HL-60 (cell line): ENCODE measurements around the gene TMEM101.
"Not testable (repeated sequence)": the region's sequence is repeated elsewhere in the genome, so short reads cannot be mapped to it uniquely, and the experiment has no call there.

Experiments used
- DNase-seq, 2 experiments: peaks; one replicate each; pipeline ENCODE4 v3.0.0-alpha.2; 2010 to 2020; ENCODE audit warnings: low read depth in 1 of 2, low spot score in 1 of 2
- H3K27ac ChIP-seq: fragments of 250-450 bp; sonication (Bioruptor Pico); replicated peaks from 2 replicates; pipeline ENCODE4 v1.5.1; 2020; ENCODE audit warnings: mild to moderate bottlenecking, moderate library complexity
- H3K27me3 ChIP-seq: fragments of 250-450 bp; sonication (Bioruptor Pico); 2 replicates; pipeline ENCODE4 v1.5.1; 2021; ENCODE audit warnings: mild to moderate bottlenecking, moderate library complexity; ENCODE audit not compliant: insufficient read depth, poor library complexity, severe bottlenecking
- H3K4me3 ChIP-seq: replicated peaks from 2 replicates; pipeline ENCODE4 v1.5.1; 2011; ENCODE audit warnings: mild to moderate bottlenecking, control low read depth, low read length; ENCODE audit not compliant: insufficient read depth
- GABPA ChIP-seq: IDR thresholded peaks from 2 replicates; pipeline ENCODE4 v1.6.1; 2012; ENCODE audit warnings: low read depth
- POLR2AphosphoS5 ChIP-seq: IDR thresholded peaks from 2 replicates; pipeline ENCODE4 v1.6.1; 2012; ENCODE audit warnings: low read depth
- SPI1 ChIP-seq: IDR thresholded peaks from 2 replicates; pipeline ENCODE4 v1.6.1; 2012; ENCODE audit warnings: low read depth, mild to moderate bottlenecking, borderline replicate concordance
- TF ChIP-seq, protein P1 (sequence below): IDR thresholded peaks from 2 replicates; pipeline ENCODE4 v1.6.1; 2012; ENCODE audit warnings: low read depth; ENCODE audit not compliant: insufficient replicate concordance
- TF ChIP-seq, protein P2 (sequence below): IDR thresholded peaks from one replicate; pipeline ENCODE4 v1.5.1; 2011; ENCODE audit warnings: low read length, control low read depth, inconsistent platforms; ENCODE audit not compliant: insufficient read depth

The TMEM101 gene

DNA sequence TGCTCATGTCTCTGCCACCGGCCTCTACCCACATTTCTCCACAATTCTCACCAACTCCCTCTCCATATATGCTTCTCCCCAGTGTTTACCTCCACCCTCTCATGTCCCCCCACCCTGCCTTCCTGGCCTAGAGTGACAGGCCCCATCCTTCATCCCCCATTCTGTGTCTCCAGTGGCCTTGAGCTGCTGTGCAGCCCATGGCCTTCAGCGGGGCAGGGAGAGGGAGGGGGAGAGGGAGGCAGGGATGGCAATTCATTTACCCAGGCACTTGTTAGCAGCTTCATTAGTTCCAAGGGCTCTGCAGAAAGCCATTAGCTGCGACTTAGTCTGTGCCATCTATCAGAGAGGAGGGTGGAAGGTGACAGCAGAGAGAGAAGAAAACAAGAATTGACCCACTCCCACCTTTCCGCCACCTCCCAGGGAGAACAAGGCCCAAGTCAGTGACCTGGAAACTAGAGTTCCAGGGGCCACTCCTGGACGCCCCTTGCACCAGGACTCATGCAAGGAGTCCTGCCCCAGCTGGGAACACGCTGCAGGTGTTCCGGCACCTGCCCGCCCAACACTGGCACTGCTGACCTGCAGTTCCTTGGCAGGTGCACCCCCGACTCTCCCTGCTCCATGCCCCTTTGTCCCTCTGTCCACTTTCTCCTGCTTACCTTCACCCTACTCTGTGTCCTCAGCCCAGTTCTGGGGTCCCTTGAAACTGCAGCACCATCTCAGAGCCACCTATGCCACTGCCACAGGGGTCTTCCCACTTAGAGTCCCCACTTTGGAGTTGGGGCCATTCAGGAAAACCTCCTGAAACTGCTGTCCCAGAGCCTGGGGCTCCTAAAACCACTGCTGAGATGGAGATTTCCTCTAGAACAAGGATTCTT, 37.6 kb downstream of the TMEM101 start:
- Histone ChIP-seq H3K4me3 (no peak overlapping the region), H3K27me3 (peaks cover 8% of the 10 kb centered on the region), H3K27ac (no peak overlapping the region)
- TF ChIP-seq SPI1 (no peak), POLR2AphosphoS5 (no peak), GABPA (no peak)
- TF ChIP-seq, protein P1, sequence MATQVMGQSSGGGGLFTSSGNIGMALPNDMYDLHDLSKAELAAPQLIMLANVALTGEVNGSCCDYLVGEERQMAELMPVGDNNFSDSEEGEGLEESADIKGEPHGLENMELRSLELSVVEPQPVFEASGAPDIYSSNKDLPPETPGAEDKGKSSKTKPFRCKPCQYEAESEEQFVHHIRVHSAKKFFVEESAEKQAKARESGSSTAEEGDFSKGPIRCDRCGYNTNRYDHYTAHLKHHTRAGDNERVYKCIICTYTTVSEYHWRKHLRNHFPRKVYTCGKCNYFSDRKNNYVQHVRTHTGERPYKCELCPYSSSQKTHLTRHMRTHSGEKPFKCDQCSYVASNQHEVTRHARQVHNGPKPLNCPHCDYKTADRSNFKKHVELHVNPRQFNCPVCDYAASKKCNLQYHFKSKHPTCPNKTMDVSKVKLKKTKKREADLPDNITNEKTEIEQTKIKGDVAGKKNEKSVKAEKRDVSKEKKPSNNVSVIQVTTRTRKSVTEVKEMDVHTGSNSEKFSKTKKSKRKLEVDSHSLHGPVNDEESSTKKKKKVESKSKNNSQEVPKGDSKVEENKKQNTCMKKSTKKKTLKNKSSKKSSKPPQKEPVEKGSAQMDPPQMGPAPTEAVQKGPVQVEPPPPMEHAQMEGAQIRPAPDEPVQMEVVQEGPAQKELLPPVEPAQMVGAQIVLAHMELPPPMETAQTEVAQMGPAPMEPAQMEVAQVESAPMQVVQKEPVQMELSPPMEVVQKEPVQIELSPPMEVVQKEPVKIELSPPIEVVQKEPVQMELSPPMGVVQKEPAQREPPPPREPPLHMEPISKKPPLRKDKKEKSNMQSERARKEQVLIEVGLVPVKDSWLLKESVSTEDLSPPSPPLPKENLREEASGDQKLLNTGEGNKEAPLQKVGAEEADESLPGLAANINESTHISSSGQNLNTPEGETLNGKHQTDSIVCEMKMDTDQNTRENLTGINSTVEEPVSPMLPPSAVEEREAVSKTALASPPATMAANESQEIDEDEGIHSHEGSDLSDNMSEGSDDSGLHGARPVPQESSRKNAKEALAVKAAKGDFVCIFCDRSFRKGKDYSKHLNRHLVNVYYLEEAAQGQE: no peak
- TF ChIP-seq, protein P2, sequence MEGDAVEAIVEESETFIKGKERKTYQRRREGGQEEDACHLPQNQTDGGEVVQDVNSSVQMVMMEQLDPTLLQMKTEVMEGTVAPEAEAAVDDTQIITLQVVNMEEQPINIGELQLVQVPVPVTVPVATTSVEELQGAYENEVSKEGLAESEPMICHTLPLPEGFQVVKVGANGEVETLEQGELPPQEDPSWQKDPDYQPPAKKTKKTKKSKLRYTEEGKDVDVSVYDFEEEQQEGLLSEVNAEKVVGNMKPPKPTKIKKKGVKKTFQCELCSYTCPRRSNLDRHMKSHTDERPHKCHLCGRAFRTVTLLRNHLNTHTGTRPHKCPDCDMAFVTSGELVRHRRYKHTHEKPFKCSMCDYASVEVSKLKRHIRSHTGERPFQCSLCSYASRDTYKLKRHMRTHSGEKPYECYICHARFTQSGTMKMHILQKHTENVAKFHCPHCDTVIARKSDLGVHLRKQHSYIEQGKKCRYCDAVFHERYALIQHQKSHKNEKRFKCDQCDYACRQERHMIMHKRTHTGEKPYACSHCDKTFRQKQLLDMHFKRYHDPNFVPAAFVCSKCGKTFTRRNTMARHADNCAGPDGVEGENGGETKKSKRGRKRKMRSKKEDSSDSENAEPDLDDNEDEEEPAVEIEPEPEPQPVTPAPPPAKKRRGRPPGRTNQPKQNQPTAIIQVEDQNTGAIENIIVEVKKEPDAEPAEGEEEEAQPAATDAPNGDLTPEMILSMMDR: no peak
- DNase-seq: no peak

DNA sequence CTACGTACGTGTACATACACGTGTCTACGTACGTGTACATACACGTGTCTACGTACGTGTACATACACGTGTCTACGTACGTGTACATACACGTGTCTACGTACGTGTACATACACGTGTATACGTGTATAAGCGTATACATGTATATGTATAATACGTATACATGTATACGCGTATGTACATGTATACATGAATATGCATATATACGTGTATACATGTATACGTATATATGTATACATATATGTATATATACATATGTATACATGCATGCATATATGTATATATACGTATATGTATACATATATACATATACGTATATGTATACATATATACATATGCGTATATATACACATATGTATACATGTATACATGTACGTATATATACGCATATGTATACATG, 38.9 kb downstream of the TMEM101 start:
- DNase-seq: no peak
- Histone ChIP-seq H3K27ac (no peak overlapping the region), H3K27me3 (peaks cover 2% of the 10 kb centered on the region), H3K4me3 (no peak overlapping the region)
- no peak for TF ChIP-seq SPI1
- TF ChIP-seq, protein P2: no peak
- TF ChIP-seq POLR2AphosphoS5: no peak
- no peak for TF ChIP-seq GABPA
- TF ChIP-seq, protein P1: no peak

GRCh38 chr17:43974382-43975266, 40.1 kb downstream of the TMEM101 start:
- Histone ChIP-seq H3K4me3 (no peak overlapping the region), H3K27me3 (peaks cover 2% of the 10 kb centered on the region), H3K27ac (no peak overlapping the region)
- no peak for DNase-seq
- TF ChIP-seq POLR2AphosphoS5: no peak
- TF ChIP-seq, protein P2: no peak
- no peak for TF ChIP-seq GABPA
- TF ChIP-seq SPI1: no peak
- TF ChIP-seq, protein P1: no peak

DNA sequence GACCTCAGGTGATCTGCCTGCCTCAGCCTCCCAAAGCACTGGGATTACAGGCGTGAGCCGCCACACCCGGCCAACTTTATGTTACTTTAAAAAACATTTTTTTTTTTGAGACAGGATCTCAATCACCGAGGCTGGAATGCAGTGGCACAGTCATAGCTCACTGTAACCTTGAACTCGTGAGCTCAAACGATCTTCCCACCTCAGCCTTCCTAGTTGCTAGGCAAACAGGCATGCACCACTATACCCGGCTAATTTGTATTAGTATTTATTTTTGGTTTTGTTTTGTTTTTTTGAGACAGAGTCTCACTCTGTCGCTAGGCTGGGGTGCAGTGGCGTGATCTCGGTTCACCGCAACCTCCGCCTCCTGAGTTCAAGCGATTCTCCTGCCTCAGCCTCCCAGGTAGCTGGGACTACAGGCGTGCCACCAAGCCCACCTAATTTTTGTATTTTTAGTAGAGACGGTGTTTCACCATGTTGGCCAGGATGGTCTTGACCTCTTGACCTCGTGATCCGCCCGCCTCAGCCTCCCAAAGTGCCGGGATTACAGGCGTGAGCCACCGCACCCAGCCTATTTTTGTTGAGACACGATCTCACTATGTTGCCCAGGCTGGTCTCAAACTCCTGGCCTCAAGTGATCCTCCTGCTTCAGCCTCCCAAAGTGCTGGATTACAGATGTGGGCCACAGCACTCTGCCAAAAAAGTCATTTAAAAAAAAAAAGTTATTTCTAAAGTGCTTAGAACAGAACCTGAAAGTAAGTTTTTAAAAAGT, 42.1 kb downstream of the TMEM101 start:
- not testable (repeated sequence) for H3K4me3 ChIP-seq, DNase-seq, H3K27ac ChIP-seq, H3K27me3 ChIP-seq
